ENCODE data around the gene SPEM2. TPM values are rescaled to one million over a fixed set of nuclear protein-coding genes. Genes with fewer than 3 reads are reported as not detected.
A peak's percentile ranks its signal among the peaks of the same experiment; 100 is the strongest.

SPEM2 gene
- total and polyA plus RNA-seq, 2 of the 8 experiments (the other 6 are each of a cell fraction or from before 2014, with no cell fraction given) = 0.03 TPM; not detected in 1

DNA sequence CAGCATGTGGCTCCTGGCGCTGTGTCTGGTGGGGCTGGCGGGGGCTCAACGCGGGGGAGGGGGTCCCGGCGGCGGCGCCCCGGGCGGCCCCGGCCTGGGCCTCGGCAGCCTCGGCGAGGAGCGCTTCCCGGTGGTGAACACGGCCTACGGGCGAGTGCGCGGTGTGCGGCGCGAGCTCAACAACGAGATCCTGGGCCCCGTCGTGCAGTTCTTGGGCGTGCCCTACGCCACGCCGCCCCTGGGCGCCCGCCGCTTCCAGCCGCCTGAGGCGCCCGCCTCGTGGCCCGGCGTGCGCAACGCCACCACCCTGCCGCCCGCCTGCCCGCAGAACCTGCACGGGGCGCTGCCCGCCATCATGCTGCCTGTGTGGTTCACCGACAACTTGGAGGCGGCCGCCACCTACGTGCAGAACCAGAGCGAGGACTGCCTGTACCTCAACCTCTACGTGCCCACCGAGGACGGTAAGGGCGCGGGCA is 17.1 kb upstream of the SPEM2 start:
- H3K79me1 ChIP-seq (ENCODE audit: low read depth, low read length) = peaks cover 4% of the 10 kb centered on the region; the same call in 1 of the 2 replicates
- CTCF ChIA-PET (ENCODE audit: partially characterized antibody) = interaction anchor here (0.8 to 1.5 kb wide), 5 partner anchors 23 to 152 kb away, joined by 3 to 4 read pairs (median 3); no protein-coding TSS in a partner anchor
- H3K56ac ChIP-seq (replicated peaks; ENCODE audit: insufficient read length, low read depth, low read length) = peak overlapping the region; percentile 56
- DNase-seq (ENCODE audit: low read depth in 1 of 2, low spot score in 2 of 2) = no peak
- no peak overlapping the region for H2AFZ ChIP-seq (ENCODE audit: low read length)
- no peak overlapping the region for H2BK15ac ChIP-seq (ENCODE audit: low read length)
- peaks cover 2 to 22% (median 17%) of the 10 kb centered on the region in 4 experiments; a peak in 5 of 8 replicates for H3K36me3 ChIP-seq (ENCODE audit: control insufficient read depth in 2 of 4, insufficient read depth in 4 of 4, low read length in 3 of 4)
- H3K4me2 ChIP-seq (ENCODE audit: insufficient read depth in 1 of 2, low read depth in 2 of 2, low read length in 2 of 2) = peak overlapping the region; percentile 43 to 90
- TF ChIP-seq MAX (IDR thresholded peaks at IDR 0.05) (peak; percentile 50; the same call in 1 of the 2 replicates), SP2 (IDR thresholded peaks at IDR 0.05; ENCODE audit: low read length) (no peak), TAF1 (IDR thresholded peaks at IDR 0.05; ENCODE audit: low read depth, low read length) (no peak)
- 54% methylated on average over 31 of the region's 58 CpGs; no CpG with 5 or more reads in 1 of the 2 experiments for WGBS, 2 experiments (ENCODE audit: extremely low coverage in 1 of 2, insufficient coverage in 1 of 2, insufficient read length in 1 of 2, insufficient replicate concordance in 2 of 2, low coverage in 1 of 2, low lambda C conversion rate in 2 of 2, missing lambda C conversion rate in 1 of 2)
- peak overlapping the region; percentile 84; the same call in 1 of the 2 replicates for H2BK12ac ChIP-seq (ENCODE audit: low read depth, low read length)
- no peak overlapping the region for H3K4ac ChIP-seq (replicated peaks; ENCODE audit: insufficient read length, low read depth, low read length)
- H2BK20ac ChIP-seq (ENCODE audit: low read length) = 0 out of 2 replicates have a peak overlapping the region, but pooled peaks have one; percentile 32
- FAIRE-seq = no peak
- peak overlapping the region; percentile 71 for H4K91ac ChIP-seq (replicated peaks; ENCODE audit: insufficient read length, low read length)
- peak overlapping the region; percentile 53; the same call in 1 of the 2 replicates for H2AK5ac ChIP-seq (ENCODE audit: low read depth, low read length)
- peaks cover 0 to 5% of the 10 kb centered on the region in 2 experiments; a peak in 1 of 4 replicates for H3K79me2 ChIP-seq (ENCODE audit: control insufficient read depth in 1 of 2, insufficient read depth in 2 of 2, low read length in 2 of 2)
- peak overlapping the region in 1 of 4 experiments; percentile 14; a peak in 1 of 7 replicates for H3K9ac ChIP-seq (replicated peaks in 1 of 4; ENCODE audit: extremely low read depth in 1 of 4, low read depth in 3 of 4, low read length in 3 of 4)
- H4K5ac ChIP-seq (ENCODE audit: insufficient read length, low read depth, low read length) = no peak overlapping the region
- H3K23me2 ChIP-seq (ENCODE audit: low read depth, low read length) = peaks cover 14% of the 10 kb centered on the region; the same call in 1 of the 2 replicates
- no peak overlapping the region; the same call in 1 of the 2 replicates for H4K8ac ChIP-seq (ENCODE audit: extremely low read depth, insufficient read depth, low read length)
- no peak overlapping the region for H2BK5ac ChIP-seq (ENCODE audit: low read depth, low read length)
- POLR2A ChIA-PET (ENCODE audit: partially characterized antibody) = interaction anchor here (0.6 to 8.2 kb wide), 14 partner anchors 11 to 170 kb away, joined by 3 to 66 read pairs (median 3); partner anchors contain the start of genes ACAP1, FGF11, POLR2A and TMEM102
- no peak overlapping the region for H3K27ac ChIP-seq (ENCODE audit: low read depth, low read length)
- no peak overlapping the region for H3K14ac ChIP-seq (ENCODE audit: insufficient read length)
- H3K4me1 ChIP-seq (replicated peaks in 1 of 4; ENCODE audit: control insufficient read depth in 3 of 4, insufficient read depth in 4 of 4, low read length in 3 of 4) = peaks cover 0 to 20% (median 11%) of the 10 kb centered on the region in 4 experiments; a peak in 5 of 7 replicates
- H3K27me3 ChIP-seq (replicated peaks in 1 of 4; ENCODE audit: control insufficient read depth in 3 of 4, extremely low read depth in 1 of 4, insufficient read depth in 3 of 4, low read length in 3 of 4) = no peaks in the 10 kb centered on the region; a peak in 1 of 7 replicates
- no peak overlapping the region for H2BK120ac ChIP-seq (replicated peaks; ENCODE audit: low read depth, low read length)
- H3K23ac ChIP-seq (ENCODE audit: insufficient read length) = no peak overlapping the region
- H3K4me3 ChIP-seq (ENCODE audit: extremely low read depth in 1 of 4, insufficient read depth in 2 of 4, low read depth in 3 of 4, low read length in 4 of 4) = peak overlapping the region; percentile 1 to 44 (median 22); a peak in 5 of 8 replicates
- H3K9me3 ChIP-seq (ENCODE audit: insufficient read depth in 2 of 2, low read depth in 1 of 2, low read length in 1 of 2) = no peaks in the 10 kb centered on the region
- H4K20me1 ChIP-seq (replicated peaks in 1 of 2; ENCODE audit: control insufficient read depth in 1 of 2, insufficient read depth in 2 of 2, low read length in 2 of 2) = peaks cover 0 to 19% of the 10 kb centered on the region in 2 experiments
- peak overlapping the region; percentile 78 for H3K18ac ChIP-seq (ENCODE audit: extremely low read depth, low read length)

Measured in H1 (cell line).